Vagina (tissue), 2 donors: ENCODE measurements around the gene CTSZ. TPM values are rescaled to one million over a fixed set of nuclear protein-coding genes. Genes with fewer than 3 reads are reported as not detected.

ENCODE experiments used
- DNase-seq, 2 donors: peaks; one replicate each; pipeline ENCODE4 v3.0.0-alpha.2; 2017; ENCODE audit errors: extremely low spot score in 2 of 2
- H3K27ac ChIP-seq: fragments of 200-600 bp; sonication (generic); one replicate; pipeline ENCODE4 v1.5.1; 2019
- H3K27me3 ChIP-seq: fragments of 200-600 bp; sonication (generic); one replicate; pipeline ENCODE4 v1.5.1; 2019
- H3K36me3 ChIP-seq, 2 donors: fragments of 200-600 bp; sonication (generic); one replicate each; pipeline ENCODE4 v1.5.1; 2017 to 2019
- H3K4me1 ChIP-seq: fragments of 200-600 bp; sonication (generic); one replicate; pipeline ENCODE4 v1.5.1; 2019
- H3K4me3 ChIP-seq, 2 donors: fragments of 200-600 bp; sonication (generic); 1 replicate in 1 of 2; 2 replicates in 1 of 2; pipeline ENCODE4 v1.5.1; 2016 to 2019
- H3K9me3 ChIP-seq: fragments of 200-600 bp; sonication (generic); one replicate; pipeline ENCODE4 v1.5.1; 2019
- CTCF ChIP-seq, 3 experiments: fragments of 450-650 bp in 2 of 3; fragments of 200-600 bp in 1 of 3; sonication (generic) in 1 of 3; IDR thresholded peaks; one replicate each; pipeline ENCODE4 v1.5.1; 2017 to 2019; ENCODE audit warnings: antibody characterized with exemption in 3 of 3, mild to moderate bottlenecking in 2 of 3, moderate library complexity in 2 of 3
- POLR2A ChIP-seq, 2 donors: fragments of 450-650 bp; IDR thresholded peaks; one replicate each; pipeline ENCODE4 v1.6.1; 2017; ENCODE audit warnings: antibody characterized with exemption in 2 of 2, mild to moderate bottlenecking in 2 of 2, moderate library complexity in 2 of 2
- POLR2AphosphoS5 ChIP-seq, 2 donors: sonication (generic); formaldehyde crosslinking; IDR thresholded peaks; one replicate each; pipeline ENCODE4 v1.9.0; 2017; ENCODE audit warnings: antibody characterized with exemption in 2 of 2, mild to moderate bottlenecking in 2 of 2, low read depth in 1 of 2; ENCODE audit not compliant: insufficient read depth in 1 of 2
- intact Hi-C: fragments of 100-400 bp; cut with DNase I; formaldehyde crosslinking; loops from one replicate; pipeline ENCODE4 v1.15.1; 2023
- total RNA-seq: library from RNA; depleted of rRNA; stranded (reverse); fragments of >200 nt; gene quantifications from one replicate; pipeline ENCODE4 v1.2.3, GENCODE V29; 2016

The CTSZ gene
- total RNA-seq, 1 donor from 2014 or later: 128 TPM

GRCh38 chr20:59027741-59028320 lies 20.8 kb upstream of the CTSZ start:
- Histone ChIP-seq H3K9me3 (no peaks in the 10 kb centered on the region), H3K27ac (no peak overlapping the region), H3K4me1 (peaks cover 51% of the 10 kb centered on the region), H3K4me3 (no peak overlapping the region), H3K36me3 (peaks cover 0 to 54% of the 10 kb centered on the region in 2 donors), H3K27me3 (no peaks in the 10 kb centered on the region)
- intact Hi-C loops: no loop called here
- no peak for TF ChIP-seq POLR2A (IDR thresholded peaks at IDR 0.05)
- no peak for DNase-seq

- Histone ChIP-seq H3K9me3 (no peaks in the 10 kb centered on the region), H3K4me3 (no peak overlapping the region), H3K4me1 (peaks cover 49% of the 10 kb centered on the region), H3K36me3 (peaks cover 0 to 58% of the 10 kb centered on the region in 2 donors), H3K27ac (no peak overlapping the region), H3K27me3 (no peaks in the 10 kb centered on the region)
- no peak for DNase-seq
- no peak for TF ChIP-seq CTCF (IDR thresholded peaks at IDR 0.05)
- TF ChIP-seq POLR2A (IDR thresholded peaks at IDR 0.05): no peak
- TF ChIP-seq POLR2AphosphoS5 (IDR thresholded peaks at IDR 0.05; ENCODE audit: insufficient read depth in 1 of 2, low read depth in 1 of 2): no peak
- intact Hi-C loops: no loop called here
These were observed 20.1 kb upstream of the CTSZ start for GRCh38 chr20:59026904-59027740.

GRCh38 chr20:59025511-59025910 lies 18.5 kb upstream of the CTSZ start:
- Histone ChIP-seq H3K27ac (no peak overlapping the region), H3K36me3 (peaks cover 0 to 58% of the 10 kb centered on the region in 2 donors), H3K27me3 (no peaks in the 10 kb centered on the region), H3K4me3 (no peak overlapping the region), H3K4me1 (peaks cover 40% of the 10 kb centered on the region), H3K9me3 (no peaks in the 10 kb centered on the region)
- intact Hi-C loops: no loop called here
- no peak for DNase-seq
- TF ChIP-seq POLR2AphosphoS5 (IDR thresholded peaks at IDR 0.05; ENCODE audit: insufficient read depth in 1 of 2, low read depth in 1 of 2): no peak
- TF ChIP-seq POLR2A (IDR thresholded peaks at IDR 0.05): no peak
- TF ChIP-seq CTCF (IDR thresholded peaks at IDR 0.05): no peak

- TF ChIP-seq POLR2AphosphoS5 (IDR thresholded peaks at IDR 0.05; ENCODE audit: insufficient read depth in 1 of 2, low read depth in 1 of 2): no peak
- no peak for TF ChIP-seq POLR2A (IDR thresholded peaks at IDR 0.05)
- no peaks in the 10 kb centered on the region for H3K9me3 ChIP-seq
- no peak for DNase-seq
- intact Hi-C loops: no loop called here
- H3K27ac ChIP-seq: no peak overlapping the region
- no peaks in the 10 kb centered on the region for H3K27me3 ChIP-seq
- peaks cover 35% of the 10 kb centered on the region for H3K4me1 ChIP-seq
- H3K4me3 ChIP-seq: no peak overlapping the region
- peaks cover 0 to 54% of the 10 kb centered on the region in 2 donors for H3K36me3 ChIP-seq
These were observed 18.0 kb upstream of the CTSZ start for GRCh38 chr20:59025086-59025485.

- Histone ChIP-seq H3K4me1 (peaks cover 26% of the 10 kb centered on the region), H3K27ac (no peak overlapping the region), H3K9me3 (no peaks in the 10 kb centered on the region), H3K36me3 (peaks cover 0 to 45% of the 10 kb centered on the region in 2 donors), H3K4me3 (no peak overlapping the region), H3K27me3 (no peaks in the 10 kb centered on the region)
- intact Hi-C loops: no loop called here
- DNase-seq: no peak
- TF ChIP-seq POLR2A (IDR thresholded peaks at IDR 0.05) (no peak), POLR2AphosphoS5 (IDR thresholded peaks at IDR 0.05; ENCODE audit: insufficient read depth in 1 of 2, low read depth in 1 of 2) (no peak), CTCF (IDR thresholded peaks at IDR 0.05) (no peak)
These were observed 17.1 kb upstream of the CTSZ start for GRCh38 chr20:59024111-59024530.

- peaks cover 0 to 41% of the 10 kb centered on the region in 2 donors for H3K36me3 ChIP-seq
These were observed 16.6 kb upstream of the CTSZ start for GRCh38 chr20:59023616-59024015.

More at GRCh38 chr20:59023616-59024015, 16.6 kb upstream of the CTSZ start:
- no peaks in the 10 kb centered on the region for H3K27me3 ChIP-seq
- peaks cover 21% of the 10 kb centered on the region for H3K4me1 ChIP-seq
- TF ChIP-seq CTCF (IDR thresholded peaks at IDR 0.05): no peak
- TF ChIP-seq POLR2AphosphoS5 (IDR thresholded peaks at IDR 0.05; ENCODE audit: insufficient read depth in 1 of 2, low read depth in 1 of 2): no peak
- TF ChIP-seq POLR2A (IDR thresholded peaks at IDR 0.05): no peak
- intact Hi-C loops: no loop called here
- H3K9me3 ChIP-seq: no peaks in the 10 kb centered on the region
- peak in 1 of 2 donors; percentile 64 for DNase-seq
- no peak overlapping the region for H3K27ac ChIP-seq
- H3K4me3 ChIP-seq: no peak overlapping the region
